ENCODE data around the gene SETMAR. TPM values are rescaled to one million over a fixed set of nuclear protein-coding genes. Genes with fewer than 3 reads are reported as not detected.
A peak's percentile ranks its signal among the peaks of the same experiment; 100 is the strongest.

SETMAR gene
- total and polyA plus RNA-seq, 2 of the 8 experiments (the other 6 are each of a cell fraction or from before 2014, with no cell fraction given): 16.1 to 25.3 TPM

DNA sequence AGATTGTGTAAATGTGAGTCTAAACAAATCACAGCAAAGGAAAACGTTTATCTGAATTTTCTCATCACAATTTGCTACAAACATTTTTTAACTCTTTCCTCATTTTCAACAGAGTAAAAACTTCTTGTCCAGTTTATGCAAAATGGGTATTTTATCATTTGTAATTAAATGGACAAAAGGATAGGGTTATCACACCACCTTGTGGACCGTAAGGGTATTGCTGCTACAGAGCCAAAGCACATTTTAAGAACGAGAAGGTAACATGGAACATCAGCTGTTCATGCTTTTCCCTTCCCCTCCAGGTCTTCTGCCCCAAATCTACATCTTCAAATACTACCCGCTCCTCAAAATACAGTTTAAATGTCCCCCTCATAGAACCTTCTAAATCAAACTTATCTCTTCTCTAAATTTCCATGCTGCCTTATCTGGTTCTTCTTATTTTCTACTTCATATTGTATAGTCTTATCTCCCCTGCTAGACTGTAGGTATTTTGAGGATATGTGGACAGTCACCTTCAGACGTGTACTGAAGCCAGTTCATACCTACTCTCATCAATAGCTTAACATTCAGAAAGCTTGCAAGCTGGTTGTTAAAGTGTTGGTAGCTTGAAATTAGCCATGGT, 12.8 kb upstream of the SETMAR start:
- Histone ChIP-seq H2BK5ac (ENCODE audit: low read depth, low read length) (no peak overlapping the region), H3K9me3 (ENCODE audit: insufficient read depth in 2 of 2, low read depth in 1 of 2, low read length in 1 of 2) (no peaks in the 10 kb centered on the region), H3K79me1 (ENCODE audit: low read depth, low read length) (no peaks in the 10 kb centered on the region), H2BK12ac (ENCODE audit: low read depth, low read length) (no peak overlapping the region), H3K36me3 (ENCODE audit: control insufficient read depth in 2 of 4, insufficient read depth in 4 of 4, low read length in 3 of 4) (no peaks in the 10 kb centered on the region), H4K8ac (ENCODE audit: extremely low read depth, insufficient read depth, low read length) (no peak overlapping the region), H3K4me1 (replicated peaks in 1 of 4; ENCODE audit: control insufficient read depth in 3 of 4, insufficient read depth in 4 of 4, low read length in 3 of 4) (no peaks in the 10 kb centered on the region), H4K91ac (replicated peaks; ENCODE audit: insufficient read length, low read length) (no peak overlapping the region), H2BK120ac (replicated peaks; ENCODE audit: low read depth, low read length) (no peak overlapping the region), H3K27me3 (replicated peaks in 1 of 4; ENCODE audit: control insufficient read depth in 3 of 4, extremely low read depth in 1 of 4, insufficient read depth in 3 of 4, low read length in 3 of 4) (no peaks in the 10 kb centered on the region), H3K56ac (replicated peaks; ENCODE audit: insufficient read length, low read depth, low read length) (no peak overlapping the region), H2AFZ (ENCODE audit: low read length) (no peak overlapping the region), H2BK20ac (ENCODE audit: low read length) (no peak overlapping the region), H3K23me2 (ENCODE audit: low read depth, low read length) (no peaks in the 10 kb centered on the region), H3K79me2 (ENCODE audit: control insufficient read depth in 1 of 2, insufficient read depth in 2 of 2, low read length in 2 of 2) (no peaks in the 10 kb centered on the region), H3K4me2 (ENCODE audit: insufficient read depth in 1 of 2, low read depth in 2 of 2, low read length in 2 of 2) (no peak overlapping the region), H3K14ac (ENCODE audit: insufficient read length) (no peak overlapping the region), H3K9ac (replicated peaks in 1 of 4; ENCODE audit: extremely low read depth in 1 of 4, low read depth in 3 of 4, low read length in 3 of 4) (no peak overlapping the region), H3K23ac (ENCODE audit: insufficient read length) (no peak overlapping the region), H3K18ac (ENCODE audit: extremely low read depth, low read length) (no peak overlapping the region), H2AK5ac (ENCODE audit: low read depth, low read length) (no peak overlapping the region), H2BK15ac (ENCODE audit: low read length) (no peak overlapping the region), H4K20me1 (replicated peaks in 1 of 2; ENCODE audit: control insufficient read depth in 1 of 2, insufficient read depth in 2 of 2, low read length in 2 of 2) (no peaks in the 10 kb centered on the region), H4K5ac (ENCODE audit: insufficient read length, low read depth, low read length) (no peak overlapping the region), H3K4me3 (ENCODE audit: extremely low read depth in 1 of 4, insufficient read depth in 2 of 4, low read depth in 3 of 4, low read length in 4 of 4) (no peak overlapping the region), H3K4ac (replicated peaks; ENCODE audit: insufficient read length, low read depth, low read length) (no peak overlapping the region), H3K27ac (ENCODE audit: low read depth, low read length) (no peak overlapping the region)
- peak; percentile 92 for FAIRE-seq
- ChIA-PET POLR2A (ENCODE audit: partially characterized antibody) (no interaction called here), CTCF (ENCODE audit: partially characterized antibody) (interaction anchor here (0.6 to 1.8 kb wide), 17 partner anchors 9 to 1094 kb away, joined by 3 to 5 read pairs (median 4); no protein-coding TSS in a partner anchor)
- TF ChIP-seq MAFK (IDR thresholded peaks at IDR 0.05; ENCODE audit: low read depth, low read length) (no peak), NRF1 (IDR thresholded peaks at IDR 0.05; ENCODE audit: low read depth, low read length) (no peak), RXRA (IDR thresholded peaks at IDR 0.05; ENCODE audit: insufficient read depth, low read depth, low read length) (no peak), RAD21 (IDR thresholded peaks at IDR 0.05 in 1 of 2, conservative IDR thresholded peaks at IDR 0.05 in 1 of 2; ENCODE audit: low read depth in 2 of 2, low read length in 2 of 2) (peak; percentile 84 to 85)
- TF ChIP-seq, protein P1, sequence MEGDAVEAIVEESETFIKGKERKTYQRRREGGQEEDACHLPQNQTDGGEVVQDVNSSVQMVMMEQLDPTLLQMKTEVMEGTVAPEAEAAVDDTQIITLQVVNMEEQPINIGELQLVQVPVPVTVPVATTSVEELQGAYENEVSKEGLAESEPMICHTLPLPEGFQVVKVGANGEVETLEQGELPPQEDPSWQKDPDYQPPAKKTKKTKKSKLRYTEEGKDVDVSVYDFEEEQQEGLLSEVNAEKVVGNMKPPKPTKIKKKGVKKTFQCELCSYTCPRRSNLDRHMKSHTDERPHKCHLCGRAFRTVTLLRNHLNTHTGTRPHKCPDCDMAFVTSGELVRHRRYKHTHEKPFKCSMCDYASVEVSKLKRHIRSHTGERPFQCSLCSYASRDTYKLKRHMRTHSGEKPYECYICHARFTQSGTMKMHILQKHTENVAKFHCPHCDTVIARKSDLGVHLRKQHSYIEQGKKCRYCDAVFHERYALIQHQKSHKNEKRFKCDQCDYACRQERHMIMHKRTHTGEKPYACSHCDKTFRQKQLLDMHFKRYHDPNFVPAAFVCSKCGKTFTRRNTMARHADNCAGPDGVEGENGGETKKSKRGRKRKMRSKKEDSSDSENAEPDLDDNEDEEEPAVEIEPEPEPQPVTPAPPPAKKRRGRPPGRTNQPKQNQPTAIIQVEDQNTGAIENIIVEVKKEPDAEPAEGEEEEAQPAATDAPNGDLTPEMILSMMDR (IDR thresholded peaks at IDR 0.05; ENCODE audit: control extremely low read depth in 1 of 3, insufficient read depth in 1 of 3, low read depth in 1 of 3, low read length in 3 of 3): peak in 2 of 3 experiments; percentile 58 to 78; a peak in 2 of 4 replicates
- no peak for DNase-seq (ENCODE audit: low read depth in 1 of 2, low spot score in 2 of 2)
- WGBS, 2 experiments (ENCODE audit: extremely low coverage in 1 of 2, insufficient coverage in 1 of 2, insufficient read length in 1 of 2, insufficient replicate concordance in 2 of 2, low coverage in 1 of 2, low lambda C conversion rate in 2 of 2, missing lambda C conversion rate in 1 of 2): 30% methylated on average over 5 of the region's 5 CpGs; no CpG with 5 or more reads in 1 of the 2 experiments
